ENCODE data around the gene SMC2. TPM values are rescaled to one million over a fixed set of nuclear protein-coding genes. Genes with fewer than 3 reads are reported as not detected.

SMC2 gene
- total and polyA plus RNA-seq, 10 of the 15 experiments (the other 5 are each of a cell fraction or from before 2014, with no cell fraction given), result 22.9 to 116 (median 50.0) TPM

DNA sequence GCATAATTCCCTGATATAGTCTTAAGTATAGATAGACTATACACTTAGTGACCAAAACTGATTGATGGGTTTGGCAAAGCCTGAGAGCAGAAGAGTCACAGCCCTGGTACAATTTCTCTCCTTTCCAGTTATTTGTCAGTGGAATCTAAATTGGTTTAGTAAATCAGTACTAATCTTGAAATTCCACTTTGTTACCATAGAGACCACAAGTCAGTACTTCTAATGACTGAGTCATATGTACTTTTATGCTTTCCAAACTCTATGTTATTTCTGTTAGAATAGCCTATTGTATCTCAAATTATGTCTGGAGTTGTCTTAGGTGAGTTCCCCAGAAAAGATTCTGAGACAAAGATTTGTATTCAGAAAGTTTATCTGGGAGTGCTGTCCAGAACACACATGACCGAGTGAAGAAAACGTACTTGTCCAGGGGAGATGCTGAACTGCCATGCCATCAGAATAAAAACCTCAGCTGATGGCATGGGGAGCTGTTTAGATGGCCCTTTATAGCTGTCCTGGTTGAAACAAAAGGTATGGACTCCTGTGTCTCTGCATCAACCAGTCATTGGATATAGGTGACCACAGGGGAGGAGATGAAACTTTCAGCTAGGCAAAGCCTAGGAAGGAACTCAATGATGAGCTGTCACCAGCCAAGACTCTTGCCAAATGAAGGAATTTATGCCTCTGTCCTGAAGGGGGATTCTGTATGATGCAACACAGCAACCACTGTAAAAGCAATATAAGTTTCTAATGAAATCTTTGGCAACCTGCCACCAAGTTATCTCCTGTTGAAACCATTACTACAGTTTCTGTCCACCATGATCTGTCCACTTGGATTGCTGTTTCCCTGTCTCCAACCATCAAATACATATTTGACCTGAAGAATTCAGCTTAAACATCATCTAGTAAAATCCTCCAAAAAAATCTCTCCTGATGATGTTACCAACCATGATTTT is 18.0 kb upstream of the SMC2 start (continued):
- TF ChIP-seq, protein P1, sequence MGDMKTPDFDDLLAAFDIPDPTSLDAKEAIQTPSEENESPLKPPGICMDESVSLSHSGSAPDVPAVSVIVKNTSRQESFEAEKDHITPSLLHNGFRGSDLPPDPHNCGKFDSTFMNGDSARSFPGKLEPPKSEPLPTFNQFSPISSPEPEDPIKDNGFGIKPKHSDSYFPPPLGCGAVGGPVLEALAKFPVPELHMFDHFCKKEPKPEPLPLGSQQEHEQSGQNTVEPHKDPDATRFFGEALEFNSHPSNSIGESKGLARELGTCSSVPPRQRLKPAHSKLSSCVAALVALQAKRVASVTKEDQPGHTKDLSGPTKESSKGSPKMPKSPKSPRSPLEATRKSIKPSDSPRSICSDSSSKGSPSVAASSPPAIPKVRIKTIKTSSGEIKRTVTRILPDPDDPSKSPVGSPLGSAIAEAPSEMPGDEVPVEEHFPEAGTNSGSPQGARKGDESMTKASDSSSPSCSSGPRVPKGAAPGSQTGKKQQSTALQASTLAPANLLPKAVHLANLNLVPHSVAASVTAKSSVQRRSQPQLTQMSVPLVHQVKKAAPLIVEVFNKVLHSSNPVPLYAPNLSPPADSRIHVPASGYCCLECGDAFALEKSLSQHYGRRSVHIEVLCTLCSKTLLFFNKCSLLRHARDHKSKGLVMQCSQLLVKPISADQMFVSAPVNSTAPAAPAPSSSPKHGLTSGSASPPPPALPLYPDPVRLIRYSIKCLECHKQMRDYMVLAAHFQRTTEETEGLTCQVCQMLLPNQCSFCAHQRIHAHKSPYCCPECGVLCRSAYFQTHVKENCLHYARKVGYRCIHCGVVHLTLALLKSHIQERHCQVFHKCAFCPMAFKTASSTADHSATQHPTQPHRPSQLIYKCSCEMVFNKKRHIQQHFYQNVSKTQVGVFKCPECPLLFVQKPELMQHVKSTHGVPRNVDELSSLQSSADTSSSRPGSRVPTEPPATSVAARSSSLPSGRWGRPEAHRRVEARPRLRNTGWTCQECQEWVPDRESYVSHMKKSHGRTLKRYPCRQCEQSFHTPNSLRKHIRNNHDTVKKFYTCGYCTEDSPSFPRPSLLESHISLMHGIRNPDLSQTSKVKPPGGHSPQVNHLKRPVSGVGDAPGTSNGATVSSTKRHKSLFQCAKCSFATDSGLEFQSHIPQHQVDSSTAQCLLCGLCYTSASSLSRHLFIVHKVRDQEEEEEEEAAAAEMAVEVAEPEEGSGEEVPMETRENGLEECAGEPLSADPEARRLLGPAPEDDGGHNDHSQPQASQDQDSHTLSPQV (IDR thresholded peaks at IDR 0.05), result no peak
- no peak for TF ChIP-seq WRNIP1 (IDR thresholded peaks at IDR 0.05; ENCODE audit: borderline replicate concordance, low read depth, low read length)
- TF ChIP-seq, protein P2, sequence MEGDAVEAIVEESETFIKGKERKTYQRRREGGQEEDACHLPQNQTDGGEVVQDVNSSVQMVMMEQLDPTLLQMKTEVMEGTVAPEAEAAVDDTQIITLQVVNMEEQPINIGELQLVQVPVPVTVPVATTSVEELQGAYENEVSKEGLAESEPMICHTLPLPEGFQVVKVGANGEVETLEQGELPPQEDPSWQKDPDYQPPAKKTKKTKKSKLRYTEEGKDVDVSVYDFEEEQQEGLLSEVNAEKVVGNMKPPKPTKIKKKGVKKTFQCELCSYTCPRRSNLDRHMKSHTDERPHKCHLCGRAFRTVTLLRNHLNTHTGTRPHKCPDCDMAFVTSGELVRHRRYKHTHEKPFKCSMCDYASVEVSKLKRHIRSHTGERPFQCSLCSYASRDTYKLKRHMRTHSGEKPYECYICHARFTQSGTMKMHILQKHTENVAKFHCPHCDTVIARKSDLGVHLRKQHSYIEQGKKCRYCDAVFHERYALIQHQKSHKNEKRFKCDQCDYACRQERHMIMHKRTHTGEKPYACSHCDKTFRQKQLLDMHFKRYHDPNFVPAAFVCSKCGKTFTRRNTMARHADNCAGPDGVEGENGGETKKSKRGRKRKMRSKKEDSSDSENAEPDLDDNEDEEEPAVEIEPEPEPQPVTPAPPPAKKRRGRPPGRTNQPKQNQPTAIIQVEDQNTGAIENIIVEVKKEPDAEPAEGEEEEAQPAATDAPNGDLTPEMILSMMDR (IDR thresholded peaks at IDR 0.05 in 2 of 3, conservative IDR thresholded peaks at IDR 0.05 in 1 of 3; ENCODE audit: control insufficient read depth in 2 of 3, extremely low read depth in 1 of 3, insufficient read depth in 1 of 3, low read depth in 3 of 3, low read length in 3 of 3), result no peak
- no peak for TF ChIP-seq IRF4 (IDR thresholded peaks at IDR 0.05; ENCODE audit: low read depth, low read length)
- TF ChIP-seq, protein P3, sequence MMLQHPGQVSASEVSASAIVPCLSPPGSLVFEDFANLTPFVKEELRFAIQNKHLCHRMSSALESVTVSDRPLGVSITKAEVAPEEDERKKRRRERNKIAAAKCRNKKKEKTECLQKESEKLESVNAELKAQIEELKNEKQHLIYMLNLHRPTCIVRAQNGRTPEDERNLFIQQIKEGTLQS (IDR thresholded peaks at IDR 0.05; ENCODE audit: borderline replicate concordance, extremely low read depth, low read depth, low read length), result no peak
- TF ChIP-seq IKZF2 (IDR thresholded peaks at IDR 0.05), result no peak
- no peak for TF ChIP-seq IRF3 (IDR thresholded peaks at IDR 0.05)

Measured in GM12878 (cell line).